Spleen (tissue), 7 donors: Measurements from ENCODE around the gene B4GALT4.

Experiments
- POLR2A ChIP-seq, 3 donors: fragments of 450-650 bp; IDR thresholded peaks; one replicate each; pipeline ENCODE4 v1.5.1; 2017; ENCODE audit warnings: antibody characterized with exemption in 3 of 3, mild to moderate bottlenecking in 1 of 3
- TF ChIP-seq, protein P1 (sequence below), 11 experiments: fragments of 200-600 bp in 7 of 11; fragments of 450-650 bp in 4 of 11; sonication (generic) in 4 of 11; IDR thresholded peaks in 8 of 11; conservative IDR thresholded peaks in 3 of 11; 1 replicate in 7 of 11; 2 replicates in 4 of 11; pipeline versions ENCODE4 v1.4.0 to v1.8.0; 2016 to 2021; ENCODE audit warnings: antibody characterized with exemption in 11 of 11, inconsistent platforms in 4 of 11, mild to moderate bottlenecking in 1 of 11
- donor health status: DM: no; HTN: no; CAD: no; lungs with moderate emphysema.
- donor health status: DM: no; HTN: no; CAD: no.
- donor health status: DM: no; HTN: no; CAD: no.

GRCh38 chr3:119243712-119244111 lies 3.0 kb upstream of the B4GALT4 start:
- TF ChIP-seq, protein P1, sequence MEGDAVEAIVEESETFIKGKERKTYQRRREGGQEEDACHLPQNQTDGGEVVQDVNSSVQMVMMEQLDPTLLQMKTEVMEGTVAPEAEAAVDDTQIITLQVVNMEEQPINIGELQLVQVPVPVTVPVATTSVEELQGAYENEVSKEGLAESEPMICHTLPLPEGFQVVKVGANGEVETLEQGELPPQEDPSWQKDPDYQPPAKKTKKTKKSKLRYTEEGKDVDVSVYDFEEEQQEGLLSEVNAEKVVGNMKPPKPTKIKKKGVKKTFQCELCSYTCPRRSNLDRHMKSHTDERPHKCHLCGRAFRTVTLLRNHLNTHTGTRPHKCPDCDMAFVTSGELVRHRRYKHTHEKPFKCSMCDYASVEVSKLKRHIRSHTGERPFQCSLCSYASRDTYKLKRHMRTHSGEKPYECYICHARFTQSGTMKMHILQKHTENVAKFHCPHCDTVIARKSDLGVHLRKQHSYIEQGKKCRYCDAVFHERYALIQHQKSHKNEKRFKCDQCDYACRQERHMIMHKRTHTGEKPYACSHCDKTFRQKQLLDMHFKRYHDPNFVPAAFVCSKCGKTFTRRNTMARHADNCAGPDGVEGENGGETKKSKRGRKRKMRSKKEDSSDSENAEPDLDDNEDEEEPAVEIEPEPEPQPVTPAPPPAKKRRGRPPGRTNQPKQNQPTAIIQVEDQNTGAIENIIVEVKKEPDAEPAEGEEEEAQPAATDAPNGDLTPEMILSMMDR (IDR thresholded peaks at IDR 0.05 in 8 of 11, conservative IDR thresholded peaks at IDR 0.05 in 3 of 11) = no peak
- no peak for TF ChIP-seq POLR2A (IDR thresholded peaks at IDR 0.05)
